D341Med (cell line): ENCODE results near the gene LARGE1.
A peak's percentile ranks its signal among the peaks of the same experiment; 100 is the strongest.
"Not testable (repeated sequence)": the region's sequence is repeated elsewhere in the genome, so short reads cannot be mapped to it uniquely, and the experiment has no call there.

ENCODE experiments used
- DNase-seq: peaks from one replicate; pipeline ENCODE4 v3.0.0; 2012; ENCODE audit warnings: low spot score

Gene LARGE1

DNA sequence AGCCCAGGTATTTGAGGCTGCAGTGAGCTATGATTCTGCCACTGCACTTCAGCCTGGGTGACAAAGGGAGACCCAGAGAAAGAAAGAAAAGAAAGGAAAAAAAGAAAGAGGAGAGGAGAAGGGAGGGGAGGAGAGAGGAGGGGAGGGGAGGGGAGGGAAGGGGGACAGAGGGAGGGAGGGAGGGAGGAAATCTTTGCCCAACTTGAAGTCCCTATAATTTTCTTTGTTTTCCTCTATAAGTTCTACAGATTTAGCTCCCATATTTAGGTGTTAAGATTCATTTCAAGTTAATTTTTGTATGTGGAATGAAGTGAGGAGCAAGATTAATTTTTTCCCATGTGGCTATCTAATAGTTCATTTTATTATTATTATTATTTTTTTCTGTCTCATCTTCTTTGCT lies 328.3 kb downstream of the LARGE1 start:
- DNase-seq, result no peak

DNA sequence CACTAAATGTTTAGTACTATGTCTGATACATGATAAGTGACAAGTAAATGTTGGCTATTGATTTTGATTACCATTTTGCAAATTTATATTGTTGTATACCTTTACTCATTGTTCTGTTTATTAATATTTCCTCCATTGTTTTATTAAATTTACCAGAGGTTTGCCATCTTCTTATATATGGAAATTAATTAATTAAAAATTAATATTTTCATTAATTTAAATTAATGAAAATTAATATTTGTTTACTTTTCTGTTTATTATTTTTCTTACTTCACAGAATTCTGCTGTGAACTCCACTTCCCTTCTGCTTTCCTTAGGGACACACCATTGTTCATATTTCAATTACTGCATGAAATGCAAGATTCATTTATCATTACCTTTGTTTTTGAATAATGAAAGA lies 331.0 kb downstream of the LARGE1 start:
- no peak for DNase-seq

DNA sequence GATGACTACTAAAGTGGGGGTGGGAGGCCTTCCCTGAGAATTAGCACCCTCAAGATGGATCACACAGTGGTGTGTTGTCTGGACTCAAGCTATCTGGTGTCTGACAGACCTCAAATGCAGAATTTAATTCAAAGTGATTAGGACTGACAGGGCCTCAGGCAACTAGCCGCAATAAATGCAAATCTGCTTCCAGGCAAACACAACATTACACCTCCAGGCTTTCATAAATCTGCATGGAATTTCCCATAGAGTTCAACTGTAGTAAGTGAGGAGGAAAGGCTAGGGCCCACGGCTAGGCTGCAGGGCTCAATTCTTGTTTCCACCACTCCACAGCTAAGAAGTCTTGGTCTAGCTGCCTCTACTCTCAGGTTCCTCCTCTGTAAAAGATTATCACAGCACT lies 331.4 kb downstream of the LARGE1 start:
- no peak for DNase-seq

DNA sequence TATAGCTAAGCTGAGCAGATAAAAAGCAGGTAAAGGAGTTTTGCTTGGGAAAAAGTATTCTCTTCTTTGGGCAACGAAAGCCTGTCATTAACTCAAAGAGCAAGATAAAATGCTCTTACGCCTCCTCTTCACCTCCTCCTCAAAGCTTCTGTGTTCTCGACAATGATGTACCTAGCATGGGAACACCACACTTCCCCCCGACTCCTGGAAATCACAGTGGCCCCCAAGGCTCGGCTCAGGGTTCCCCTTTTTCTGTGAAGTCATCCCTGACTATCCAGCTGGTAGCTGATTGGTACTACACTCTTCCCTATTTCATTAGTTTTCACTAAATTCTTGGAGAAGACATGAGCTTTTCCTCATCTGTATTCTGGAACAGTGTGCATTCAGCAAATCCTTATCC lies 336.1 kb downstream of the LARGE1 start:
- DNase-seq, result no peak

DNA sequence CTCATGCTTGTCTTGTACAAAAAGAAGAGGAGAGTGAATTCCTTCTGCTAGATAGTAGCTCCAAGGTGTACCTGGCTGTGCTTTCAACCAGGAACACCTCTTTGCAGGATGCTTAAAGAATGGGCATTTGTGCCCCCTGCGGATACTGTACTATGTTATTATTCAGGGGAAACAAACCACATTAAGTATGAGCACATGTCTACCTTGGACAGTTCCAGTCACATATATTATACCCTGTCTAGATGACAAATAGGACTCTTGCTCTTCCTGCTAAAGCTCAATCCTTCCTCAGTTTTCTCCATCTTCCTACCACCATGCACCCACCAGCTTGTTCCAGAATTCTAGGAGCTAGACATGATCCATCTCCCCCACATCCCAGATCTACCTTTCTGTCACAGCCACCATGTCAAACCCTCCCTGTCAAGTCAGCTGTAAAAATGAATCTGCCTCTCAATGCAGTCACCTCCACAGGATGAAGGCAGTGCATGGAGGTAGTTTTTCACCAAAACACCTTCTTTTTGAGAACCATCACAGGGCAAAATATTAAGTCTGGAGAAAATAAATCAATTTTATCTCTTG lies 337.4 kb downstream of the LARGE1 start:
- DNase-seq, result no peak

DNA sequence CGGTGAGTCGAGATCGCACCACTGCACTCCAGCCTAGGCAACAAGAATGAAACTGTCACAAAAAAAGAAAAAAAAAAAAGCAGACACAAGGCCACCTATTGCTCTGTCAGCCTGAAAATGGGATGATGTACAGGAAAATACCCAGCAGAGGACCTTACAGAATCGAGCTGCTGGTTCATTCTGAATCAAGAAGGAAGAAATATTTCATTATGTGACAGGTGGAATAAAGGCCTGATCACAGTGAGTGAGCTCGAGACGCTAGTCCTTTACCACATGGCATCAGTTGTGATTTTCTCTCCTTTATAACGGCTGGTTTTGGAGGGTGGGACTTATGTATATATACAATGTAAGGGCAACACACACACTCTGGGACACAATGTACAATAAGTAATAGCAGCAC lies 340.0 kb downstream of the LARGE1 start:
- no peak for DNase-seq

DNA sequence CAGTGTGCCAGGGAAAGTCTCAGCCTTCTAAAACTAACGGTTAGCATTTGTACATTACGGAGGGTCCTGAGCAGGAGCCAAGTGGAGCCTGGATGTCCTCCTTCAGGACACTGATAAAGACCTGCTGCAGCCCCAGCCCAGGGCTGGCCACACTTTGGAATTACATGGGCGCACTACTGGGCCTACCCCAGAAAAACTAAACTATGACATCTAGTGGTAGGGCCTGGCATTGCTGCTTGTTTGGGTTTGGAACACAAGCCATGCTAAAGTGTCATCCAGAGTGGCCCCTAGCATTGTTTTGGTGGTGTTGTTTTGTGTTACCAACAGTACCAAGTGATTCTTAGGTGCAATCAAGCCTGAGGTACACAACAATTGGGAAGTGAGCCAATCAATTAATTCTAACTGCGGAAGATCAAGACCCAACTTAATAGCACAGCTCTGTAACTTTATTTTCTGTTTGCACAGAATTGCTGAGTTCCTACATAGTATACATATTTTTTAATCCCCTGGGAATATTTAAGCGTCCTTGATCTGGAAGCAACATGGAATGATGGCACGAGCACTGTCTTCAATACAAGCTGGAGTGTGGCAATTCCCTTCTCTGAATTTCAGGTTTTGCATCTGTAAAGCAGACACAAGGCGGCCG lies 340.7 kb downstream of the LARGE1 start:
- peak; percentile 74 for DNase-seq

DNA sequence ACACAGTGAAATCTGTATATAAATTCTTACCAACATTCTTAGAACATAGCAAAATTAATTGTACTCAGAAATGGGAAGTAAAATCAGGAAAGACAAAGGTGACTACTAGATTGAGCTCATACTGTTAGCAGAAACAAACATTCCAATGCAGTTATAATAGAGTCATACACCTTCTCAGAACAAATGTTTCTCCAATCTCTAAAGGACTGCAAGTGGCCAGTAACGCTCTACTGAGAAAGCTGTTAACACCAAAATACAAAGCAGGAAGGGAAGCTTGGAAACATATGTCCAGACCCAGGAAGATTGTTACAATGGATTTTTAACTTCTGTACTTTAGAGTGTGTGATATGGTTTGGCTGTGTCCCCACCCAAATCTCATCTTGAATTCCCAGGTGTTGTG lies 341.5 kb downstream of the LARGE1 start:
- DNase-seq, result no peak

DNA sequence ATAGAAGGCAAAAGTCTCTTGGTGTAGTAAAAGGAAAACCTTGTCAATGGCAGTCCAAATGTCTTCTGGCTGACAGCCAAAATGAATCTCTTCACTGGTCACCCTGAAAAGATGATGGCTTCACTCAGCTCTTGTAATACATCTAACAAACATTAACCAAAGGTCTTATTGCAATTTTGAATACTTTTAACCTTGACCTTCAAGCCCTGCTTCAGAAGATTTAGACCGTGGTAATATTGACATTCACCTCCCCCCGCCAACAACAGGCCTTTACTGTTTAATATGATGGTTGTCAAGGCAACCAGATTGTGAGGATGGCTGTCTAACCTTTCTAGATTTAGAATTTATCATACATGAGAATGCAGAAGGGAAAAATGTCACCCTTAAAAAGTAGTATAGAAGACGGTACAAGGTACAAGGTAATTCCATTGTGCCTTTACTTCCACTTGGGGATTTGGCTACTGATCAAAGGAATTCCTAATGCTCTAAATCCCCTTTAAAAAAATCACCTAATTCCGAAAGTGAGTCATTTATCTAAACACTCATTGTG lies 342.3 kb downstream of the LARGE1 start:
- no peak for DNase-seq

DNA sequence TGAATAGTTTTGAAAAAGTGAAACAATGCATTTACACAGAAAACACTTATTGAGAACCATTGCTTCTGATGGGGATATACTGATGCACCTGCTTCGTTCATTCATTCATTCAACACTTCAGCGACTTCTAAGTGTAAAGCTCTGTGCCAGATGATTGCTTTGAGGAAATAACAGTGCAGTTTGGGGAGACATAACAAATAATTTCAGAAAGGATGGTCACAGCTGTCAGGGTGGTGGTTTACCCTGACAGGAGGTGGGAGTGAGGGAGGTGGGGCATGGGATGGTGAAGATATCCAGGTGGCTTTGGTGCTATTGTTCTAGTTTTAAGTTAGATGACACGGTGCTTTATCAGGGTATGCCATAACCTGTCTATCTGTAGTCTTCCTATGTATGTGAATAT lies 344.1 kb downstream of the LARGE1 start:
- DNase-seq, result no peak

DNA sequence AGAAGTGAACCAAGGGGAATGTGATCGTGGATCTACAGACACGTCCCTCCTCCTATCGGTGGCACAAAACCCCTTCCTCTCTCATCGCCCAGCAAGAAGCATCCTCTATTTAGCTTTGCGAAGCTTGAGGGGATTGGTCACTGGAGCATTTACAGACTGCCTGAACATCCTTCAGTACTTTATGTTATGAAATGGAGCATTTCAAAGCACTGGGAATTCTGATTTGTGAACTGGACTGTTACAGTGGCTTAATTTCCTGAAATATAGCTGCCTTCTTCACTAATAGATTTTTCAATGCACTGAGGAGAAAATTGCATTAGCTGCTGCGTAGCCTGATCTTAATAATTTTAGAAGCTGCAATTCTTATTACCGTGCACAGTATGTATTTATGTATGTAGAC lies 344.5 kb downstream of the LARGE1 start:
- DNase-seq, result no peak

DNA sequence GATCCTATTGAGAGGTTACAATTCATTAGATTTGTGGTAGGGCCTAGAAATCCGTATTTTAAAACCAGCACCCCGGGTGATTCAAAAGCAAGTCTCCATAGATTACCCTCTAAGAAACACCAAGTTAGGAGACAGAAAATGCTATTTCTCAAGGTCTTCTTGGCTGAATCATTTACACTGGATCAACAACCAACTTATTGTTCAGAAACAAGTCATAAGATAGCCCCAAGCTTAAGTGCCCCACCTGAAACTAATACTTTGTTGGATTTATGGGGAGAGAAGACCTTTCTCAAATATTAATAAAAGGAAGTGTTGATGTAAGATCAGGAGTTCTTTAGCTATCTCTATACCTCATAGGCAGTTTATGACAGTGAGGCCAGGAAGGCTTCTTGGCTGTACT lies 345.2 kb downstream of the LARGE1 start:
- DNase-seq, result no peak

DNA sequence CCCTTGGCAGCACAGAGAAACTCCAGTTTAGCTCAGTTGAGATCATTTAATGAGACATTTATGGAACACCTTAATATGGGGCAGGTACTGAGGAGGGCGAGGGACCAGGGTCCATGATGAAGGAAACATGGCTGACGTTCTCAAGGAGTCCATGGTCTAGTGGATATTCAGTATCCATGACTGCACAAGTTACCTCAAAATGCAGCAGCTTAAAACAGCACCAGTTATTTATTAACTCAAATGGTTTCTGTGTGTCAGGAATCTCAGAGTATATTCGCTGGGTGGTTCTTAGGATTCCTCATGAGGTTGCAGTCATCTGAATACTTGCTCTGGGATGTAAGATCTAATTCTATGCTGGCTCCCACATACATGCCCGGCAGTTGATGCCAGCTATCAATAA lies 346.8 kb downstream of the LARGE1 start:
- DNase-seq, result no peak

DNA sequence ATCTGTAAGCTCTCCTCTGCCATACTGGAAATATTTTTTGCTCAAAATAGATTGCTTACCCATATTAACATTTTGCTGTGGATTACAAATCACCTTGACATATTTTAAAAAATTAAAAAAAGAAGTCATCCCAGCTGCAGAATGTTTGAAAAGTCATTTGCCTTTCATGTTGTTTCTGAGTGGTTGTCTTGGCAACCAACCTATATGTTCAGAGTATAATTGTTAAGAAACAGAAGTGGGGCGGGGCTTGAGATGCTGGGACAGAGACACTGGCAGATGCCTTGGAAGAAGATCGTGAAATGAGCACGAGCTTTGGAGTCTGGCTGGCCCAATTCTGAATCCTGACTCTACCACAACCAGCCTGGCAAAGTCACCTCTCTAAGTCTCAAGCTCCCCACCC lies 348.2 kb downstream of the LARGE1 start:
- no peak for DNase-seq

DNA sequence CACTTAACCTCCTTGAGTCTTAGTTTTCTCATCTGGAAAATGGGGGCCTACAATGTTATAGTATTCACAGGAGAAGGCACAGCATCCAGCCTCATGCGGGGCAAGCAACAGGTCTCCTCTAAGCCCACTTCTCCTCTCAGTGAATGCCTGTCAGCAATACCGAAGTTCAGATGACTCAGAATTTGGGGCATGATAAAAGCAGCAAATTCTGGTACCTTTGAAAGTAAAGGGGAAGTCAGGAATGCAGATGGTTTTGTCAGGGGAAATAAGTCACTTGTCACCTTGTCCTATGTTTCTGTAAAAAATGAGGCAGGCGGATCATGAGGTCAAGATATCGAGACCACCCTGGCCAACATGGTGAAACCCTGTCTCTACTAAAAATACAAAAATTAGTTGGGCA lies 350.2 kb downstream of the LARGE1 start:
- no peak for DNase-seq

DNA sequence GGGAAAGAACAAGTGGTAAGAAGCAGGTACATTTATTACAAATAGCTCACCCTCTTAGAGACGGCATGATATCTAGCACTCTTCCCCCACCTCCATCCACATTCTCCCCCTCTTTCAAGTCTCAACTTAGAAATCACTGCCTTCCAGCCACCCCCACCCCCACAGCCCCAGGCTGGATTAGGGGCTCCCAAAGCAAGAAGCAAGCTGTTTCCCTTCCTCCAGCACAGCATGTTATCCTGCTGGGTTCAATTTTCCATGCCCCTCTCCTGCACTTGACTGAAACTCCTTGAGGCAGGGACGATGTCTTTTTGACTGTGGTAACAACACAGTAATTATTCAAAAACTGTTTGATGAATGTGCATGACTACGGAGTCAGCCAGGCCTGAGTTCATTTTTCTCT lies 350.7 kb downstream of the LARGE1 start:
- no peak for DNase-seq

DNA sequence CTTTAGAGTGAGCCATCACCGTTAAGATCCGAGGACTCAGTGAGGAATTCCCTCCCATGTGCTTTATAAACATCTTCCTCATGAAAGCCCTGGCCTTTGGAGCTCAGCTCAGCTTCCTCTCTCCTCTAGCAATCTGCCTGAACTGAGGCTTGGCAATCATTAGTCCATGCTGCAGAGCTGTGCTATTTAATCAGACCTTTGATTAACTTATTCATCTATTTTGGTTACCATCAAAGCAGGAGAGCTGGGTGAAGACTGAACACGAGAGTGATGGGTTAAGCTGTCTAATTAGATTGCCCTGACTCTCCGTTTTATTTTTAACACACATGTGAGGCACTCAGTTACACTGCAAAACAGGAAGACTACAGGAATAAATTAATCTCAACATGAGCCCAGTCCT lies 351.3 kb downstream of the LARGE1 start:
- no peak for DNase-seq

DNA sequence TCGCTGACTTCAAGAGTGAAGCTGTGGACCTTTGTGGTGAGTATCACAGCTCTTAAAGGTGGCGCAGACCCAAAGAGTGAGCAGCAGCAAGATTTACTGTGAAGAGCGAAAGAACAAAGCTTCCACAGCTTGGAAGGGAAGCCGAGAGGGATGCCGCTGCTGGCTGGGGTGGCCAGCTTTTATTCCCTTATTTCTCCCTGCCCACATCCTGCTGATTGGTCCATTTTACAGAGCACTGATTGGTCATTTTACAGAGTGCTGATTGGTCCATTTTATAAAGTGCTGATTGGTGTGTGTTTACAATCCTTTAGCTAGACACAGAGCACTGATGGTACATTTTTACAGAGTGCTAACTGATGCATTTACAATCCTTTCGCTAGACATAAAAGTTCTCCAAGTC lies 353.8 kb downstream of the LARGE1 start:
- DNase-seq, result not testable (repeated sequence)

DNA sequence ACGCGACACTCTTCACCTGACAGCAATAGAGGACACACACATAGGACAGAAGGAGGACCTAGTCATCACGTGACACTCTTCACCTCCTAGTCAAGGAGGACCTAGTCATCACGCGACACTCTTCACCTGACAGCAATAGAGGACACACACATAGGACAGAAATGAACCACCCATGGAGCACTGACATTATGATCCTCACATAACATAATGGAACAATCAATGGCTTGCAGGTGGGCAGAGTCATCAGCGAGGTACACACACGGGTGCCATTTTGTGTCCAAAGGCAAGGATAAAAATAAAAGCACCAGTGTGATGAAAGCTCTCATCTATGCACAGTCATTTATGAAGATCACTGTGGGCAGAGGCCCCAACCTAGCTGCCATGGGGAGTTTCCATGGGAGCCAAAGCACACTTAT lies 354.7 kb downstream of the LARGE1 start:
- DNase-seq, result no peak

DNA sequence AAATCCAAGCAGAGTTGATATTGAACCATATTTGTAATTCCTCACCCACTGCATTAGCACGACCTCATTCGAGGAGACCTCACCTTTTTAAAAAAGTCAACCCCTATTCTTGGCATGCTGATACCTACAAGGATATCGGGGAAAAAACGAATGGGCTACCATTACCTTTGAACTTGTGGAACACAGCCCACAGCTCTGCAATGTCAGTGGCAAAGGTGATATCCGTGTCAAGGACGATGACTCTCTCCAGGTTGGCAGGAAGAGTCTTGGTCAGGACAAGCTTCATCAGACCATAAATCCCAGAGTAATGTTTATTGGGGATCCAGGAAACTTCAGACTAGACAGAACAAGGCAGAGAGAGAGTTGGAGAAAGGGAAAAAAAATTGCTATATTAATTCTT lies 355.6 kb downstream of the LARGE1 start:
- DNase-seq, result no peak

DNA sequence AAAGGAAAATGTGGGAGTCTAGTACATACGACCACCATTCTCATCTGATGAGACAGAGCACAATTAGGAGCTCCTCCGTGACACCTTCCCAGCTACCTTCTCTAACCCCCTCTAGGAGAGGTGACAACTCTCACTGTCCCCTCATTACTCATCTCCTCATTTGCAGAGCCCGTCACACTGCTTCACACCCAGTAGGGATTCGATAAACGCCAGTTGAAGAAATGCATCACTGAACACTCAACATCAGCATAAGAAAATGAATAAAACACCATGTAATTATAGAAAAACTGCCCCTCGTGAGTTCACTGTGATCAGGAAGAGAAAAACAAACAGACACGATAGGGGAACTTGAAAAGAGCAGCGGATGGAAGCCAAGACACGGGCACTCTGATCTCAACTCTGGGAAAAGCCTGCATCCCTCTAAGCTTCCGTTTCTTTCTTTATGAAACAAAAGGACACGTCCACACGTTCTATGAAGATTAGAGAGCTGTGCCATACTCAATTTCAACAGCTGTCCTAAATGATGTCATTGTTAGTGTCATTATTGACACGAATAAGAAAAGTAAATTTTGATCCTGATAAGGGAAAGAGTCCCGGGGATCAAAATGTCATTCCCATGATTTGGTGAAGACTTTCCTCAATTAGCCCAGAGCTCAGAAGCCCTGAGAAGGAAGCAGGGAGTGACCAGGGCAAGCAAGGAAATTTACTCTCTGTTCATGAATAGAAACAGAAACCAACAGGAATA lies 356.9 kb downstream of the LARGE1 start:
- no peak for DNase-seq

DNA sequence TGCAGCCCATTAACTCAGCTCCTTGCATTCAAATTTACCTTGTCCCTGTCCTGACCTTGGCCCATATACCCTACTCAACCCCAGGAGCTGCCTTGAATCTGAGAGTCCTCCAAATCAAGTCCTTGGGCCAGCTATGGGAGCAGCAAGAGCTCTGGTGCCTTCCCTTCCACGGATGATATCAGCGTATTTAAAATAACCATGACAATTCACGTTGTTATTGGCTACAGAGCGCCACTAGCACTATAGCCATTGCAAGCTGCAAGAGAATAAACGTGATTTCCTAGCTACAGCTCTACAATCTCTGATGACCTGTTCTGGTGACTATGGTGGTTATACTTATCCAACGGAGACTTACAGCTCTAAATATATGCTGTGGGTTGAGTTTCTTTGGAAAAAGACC lies 357.8 kb downstream of the LARGE1 start:
- no peak for DNase-seq

DNA sequence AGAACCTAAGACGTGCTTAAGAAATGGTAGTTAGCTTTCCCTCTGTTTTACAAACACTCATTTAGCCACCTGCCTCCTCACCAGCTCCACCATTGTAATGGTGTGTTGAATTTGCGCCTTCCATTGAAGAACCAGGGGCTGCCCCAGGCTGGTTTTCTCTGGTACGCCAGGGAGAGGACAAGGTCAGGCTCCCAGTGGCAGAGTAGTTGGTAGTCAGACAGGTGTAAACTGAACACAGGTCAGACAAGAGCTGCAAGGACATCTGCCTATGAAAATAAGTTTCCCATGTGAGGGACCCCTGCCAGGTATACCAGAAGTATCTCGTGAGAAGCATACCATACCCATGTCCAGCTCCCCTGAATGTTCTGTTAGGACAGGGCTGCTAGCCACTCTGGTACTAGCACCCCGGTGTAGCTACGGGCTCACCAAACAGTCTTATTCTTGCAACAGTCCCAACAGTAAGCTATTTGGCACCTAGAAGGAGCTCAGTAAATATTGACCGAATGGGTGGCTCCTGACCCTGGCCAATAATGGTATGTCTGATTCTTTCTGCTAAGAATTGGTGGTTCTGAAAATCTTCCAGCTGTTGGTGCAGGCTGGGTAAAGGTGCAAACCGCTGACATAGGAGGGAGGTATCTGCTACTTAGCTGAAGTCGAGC lies 359.0 kb downstream of the LARGE1 start:
- no peak for DNase-seq
